Stimulated activated CD8-positive, alpha-beta memory T cell treated with anti-CD3 and anti-CD28 coated beads, Interleukin-2, amount 100 ng/mL, for 1 hour (primary cell): ENCODE data around the gene TOR1AIP2.
"Not testable (repeated sequence)": the region's sequence is repeated elsewhere in the genome, so short reads cannot be mapped to it uniquely, and the experiment has no call there.

Experiments used
- DNase-seq, 2 donors: peaks; one replicate each; pipeline ENCODE4 v3.0.0-alpha.2; 2020; ENCODE audit warnings: low read depth in 2 of 2

Gene TOR1AIP2

GRCh38 chr1:179807691-179808485, 69.7 kb downstream of the TOR1AIP2 start:
- no peak for DNase-seq

GRCh38 chr1:179807291-179807690, 70.3 kb downstream of the TOR1AIP2 start:
- no peak for DNase-seq

- DNase-seq: no peak
Observed at GRCh38 chr1:179806333-179806732, 71.3 kb downstream of the TOR1AIP2 start.

GRCh38 chr1:179805291-179806195, 72.1 kb downstream of the TOR1AIP2 start:
- DNase-seq: no peak

- not testable (repeated sequence) for DNase-seq
Observed at GRCh38 chr1:179804417-179804816, 73.2 kb downstream of the TOR1AIP2 start.

- no peak for DNase-seq
Observed at GRCh38 chr1:179803918-179804317, 73.7 kb downstream of the TOR1AIP2 start.

GRCh38 chr1:179803104-179803503, 74.5 kb downstream of the TOR1AIP2 start:
- DNase-seq: no peak

GRCh38 chr1:179800481-179800880, 77.1 kb downstream of the TOR1AIP2 start:
- no peak for DNase-seq

- DNase-seq: no peak
Observed at GRCh38 chr1:179798864-179799516, 78.6 kb downstream of the TOR1AIP2 start.

GRCh38 chr1:179798213-179798863, 79.3 kb downstream of the TOR1AIP2 start:
- no peak for DNase-seq

- no peak for DNase-seq
Observed at GRCh38 chr1:179794669-179795068, 82.9 kb downstream of the TOR1AIP2 start.

- DNase-seq: no peak
Observed at GRCh38 chr1:179794146-179794545, 83.5 kb downstream of the TOR1AIP2 start.

- DNase-seq: no peak
Observed at GRCh38 chr1:179793281-179793680, 84.3 kb downstream of the TOR1AIP2 start.
